ENCODE measurements around the gene PDLIM1.
"Not testable (repeated sequence)": the region's sequence is repeated elsewhere in the genome, so short reads cannot be mapped to it uniquely, and the experiment has no call there.

PDLIM1 gene

GRCh38 chr10:95237376-95238170 is 53.2 kb downstream of the PDLIM1 start:
- DNase-seq = no peak

- DNase-seq = no peak
Measured at GRCh38 chr10:95236068-95236903, 54.5 kb downstream of the PDLIM1 start.

GRCh38 chr10:95235676-95236067 is 55.1 kb downstream of the PDLIM1 start:
- no peak for DNase-seq

- DNase-seq = no peak
Measured at GRCh38 chr10:95234951-95235350, 55.9 kb downstream of the PDLIM1 start.

GRCh38 chr10:95233377-95234034 is 57.3 kb downstream of the PDLIM1 start:
- DNase-seq = no peak

- not testable (repeated sequence) for DNase-seq
Measured at GRCh38 chr10:95230677-95231586, 59.9 kb downstream of the PDLIM1 start.

GRCh38 chr10:95229724-95230627 is 60.8 kb downstream of the PDLIM1 start:
- no peak for DNase-seq

- not testable (repeated sequence) for DNase-seq
Measured at GRCh38 chr10:95228934-95229723, 61.7 kb downstream of the PDLIM1 start.

GRCh38 chr10:95225136-95225535 is 65.7 kb downstream of the PDLIM1 start:
- no peak for DNase-seq

GRCh38 chr10:95221124-95221523 is 69.7 kb downstream of the PDLIM1 start:
- DNase-seq = no peak

GRCh38 chr10:95220539-95220938 is 70.3 kb downstream of the PDLIM1 start:
- no peak for DNase-seq

- DNase-seq = no peak
Measured at GRCh38 chr10:95217476-95217875, 73.3 kb downstream of the PDLIM1 start.

- no peak for DNase-seq
Measured at GRCh38 chr10:95214793-95215192, 76.0 kb downstream of the PDLIM1 start.

- DNase-seq = no peak
Measured at GRCh38 chr10:95214369-95214768, 76.4 kb downstream of the PDLIM1 start.

GRCh38 chr10:95211606-95212279 is 79.1 kb downstream of the PDLIM1 start:
- DNase-seq = no peak

- DNase-seq = no peak
Measured at GRCh38 chr10:95209509-95210127, 81.2 kb downstream of the PDLIM1 start.

- no peak for DNase-seq
Measured at GRCh38 chr10:95208702-95209391, 82.0 kb downstream of the PDLIM1 start.

- not testable (repeated sequence) for DNase-seq
Measured at GRCh38 chr10:95202865-95203264, 87.9 kb downstream of the PDLIM1 start.

- no peak for DNase-seq
Measured at GRCh38 chr10:95201736-95202135, 89.1 kb downstream of the PDLIM1 start.
